Rectal smooth muscle tissue (tissue), 1 donor: ENCODE results near the gene SEMA6A.
A peak's percentile ranks its signal among the peaks of the same experiment; 100 is the strongest.

Experiments used
- H3K27ac ChIP-seq: one replicate; pipeline ENCODE4 v1.7.0; 2013; ENCODE audit warnings: low read depth, low read length, inconsistent platforms
- H3K27me3 ChIP-seq: one replicate; pipeline ENCODE4 v1.7.0; 2013; ENCODE audit warnings: low read length; ENCODE audit not compliant: control insufficient read depth, insufficient read depth
- H3K36me3 ChIP-seq: one replicate; pipeline ENCODE4 v1.7.0; 2013; ENCODE audit warnings: low read length; ENCODE audit not compliant: control insufficient read depth, insufficient read depth
- H3K4me1 ChIP-seq: one replicate; pipeline ENCODE4 v1.7.0; 2013; ENCODE audit warnings: low read length; ENCODE audit not compliant: control insufficient read depth, insufficient read depth
- H3K4me3 ChIP-seq: one replicate; pipeline ENCODE4 v1.7.0; 2013; ENCODE audit warnings: low read length
- H3K9ac ChIP-seq: one replicate; pipeline ENCODE4 v1.7.0; 2013; ENCODE audit warnings: low read length

The SEMA6A gene

DNA sequence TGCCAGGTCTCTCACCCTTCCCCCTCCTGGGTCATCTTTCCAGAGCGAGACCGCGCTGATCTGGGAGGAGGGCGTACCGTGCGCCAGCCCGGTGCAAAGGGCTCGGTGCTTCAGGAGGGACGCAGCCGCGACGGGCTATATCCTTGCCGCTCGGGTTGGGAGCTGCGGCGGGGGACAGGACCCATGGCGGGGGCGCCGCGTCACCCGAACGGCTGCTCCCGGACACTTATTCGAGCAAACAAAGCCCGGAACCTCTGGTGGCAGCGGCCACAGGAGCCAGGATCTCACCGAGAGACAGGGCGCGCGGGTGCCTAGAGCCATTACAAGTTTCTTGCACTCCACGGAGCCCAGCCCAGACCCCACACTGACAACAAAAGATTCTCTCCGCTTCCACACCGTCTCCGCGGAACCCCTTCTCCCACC is 1.3 kb downstream of the SEMA6A start:
- Histone ChIP-seq H3K36me3 (no peaks in the 10 kb centered on the region), H3K4me3 (peak overlapping the region; percentile 77), H3K9ac (peak overlapping the region; percentile 46), H3K4me1 (peaks cover 2% of the 10 kb centered on the region), H3K27me3 (peaks cover 4% of the 10 kb centered on the region), H3K27ac (peak overlapping the region; percentile 72)

DNA sequence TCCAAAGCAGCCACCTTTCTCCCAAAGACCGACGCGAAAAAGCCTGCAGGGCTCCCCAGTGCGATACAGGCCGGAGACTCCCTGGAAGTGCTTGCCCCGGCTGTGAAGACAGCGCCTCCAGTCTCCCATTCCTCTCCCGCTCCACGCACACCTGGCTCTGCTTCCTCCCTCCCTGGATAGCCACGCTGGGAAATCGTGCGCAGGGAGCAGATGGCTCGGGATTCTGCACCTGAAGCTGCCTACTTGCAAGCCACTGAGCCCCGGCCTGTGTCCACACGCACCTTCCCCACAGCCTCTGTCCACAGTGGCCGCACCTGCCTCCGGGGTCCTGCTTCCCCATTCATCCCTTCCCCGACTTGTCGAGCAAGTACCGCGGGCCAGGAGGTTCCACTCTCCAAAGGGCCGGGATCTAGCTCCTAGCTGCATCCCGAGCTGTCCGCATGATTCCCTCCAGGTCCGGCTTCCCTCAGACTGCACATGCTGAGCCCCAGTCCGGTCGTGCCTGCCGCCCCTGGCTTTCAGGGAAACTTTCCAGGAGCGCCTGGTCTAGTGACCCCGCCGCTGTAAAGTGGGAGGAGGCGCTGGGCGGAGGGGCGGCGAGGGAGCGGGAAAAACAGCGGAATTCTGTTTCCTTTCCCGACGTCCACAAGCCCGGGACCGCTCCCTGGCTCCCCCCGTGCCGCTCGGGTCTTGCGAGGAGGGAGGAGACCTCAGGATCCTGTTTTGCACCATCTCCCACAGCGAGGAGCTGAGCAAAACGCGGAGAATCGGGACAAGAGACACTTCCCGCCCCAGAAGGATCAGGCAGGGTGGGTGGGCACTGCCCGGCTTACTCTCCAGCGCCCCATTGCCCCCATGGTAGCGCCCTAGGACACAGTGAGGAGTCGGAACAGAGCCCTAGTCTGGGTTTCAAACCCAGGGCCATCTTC is 2.0 kb downstream of the SEMA6A start:
- Histone ChIP-seq H3K36me3 (no peaks in the 10 kb centered on the region), H3K9ac (peak overlapping the region; percentile 46), H3K4me1 (peaks cover 2% of the 10 kb centered on the region), H3K27me3 (peaks cover 4% of the 10 kb centered on the region), H3K4me3 (peak overlapping the region; percentile 77), H3K27ac (peak overlapping the region; percentile 72)

DNA sequence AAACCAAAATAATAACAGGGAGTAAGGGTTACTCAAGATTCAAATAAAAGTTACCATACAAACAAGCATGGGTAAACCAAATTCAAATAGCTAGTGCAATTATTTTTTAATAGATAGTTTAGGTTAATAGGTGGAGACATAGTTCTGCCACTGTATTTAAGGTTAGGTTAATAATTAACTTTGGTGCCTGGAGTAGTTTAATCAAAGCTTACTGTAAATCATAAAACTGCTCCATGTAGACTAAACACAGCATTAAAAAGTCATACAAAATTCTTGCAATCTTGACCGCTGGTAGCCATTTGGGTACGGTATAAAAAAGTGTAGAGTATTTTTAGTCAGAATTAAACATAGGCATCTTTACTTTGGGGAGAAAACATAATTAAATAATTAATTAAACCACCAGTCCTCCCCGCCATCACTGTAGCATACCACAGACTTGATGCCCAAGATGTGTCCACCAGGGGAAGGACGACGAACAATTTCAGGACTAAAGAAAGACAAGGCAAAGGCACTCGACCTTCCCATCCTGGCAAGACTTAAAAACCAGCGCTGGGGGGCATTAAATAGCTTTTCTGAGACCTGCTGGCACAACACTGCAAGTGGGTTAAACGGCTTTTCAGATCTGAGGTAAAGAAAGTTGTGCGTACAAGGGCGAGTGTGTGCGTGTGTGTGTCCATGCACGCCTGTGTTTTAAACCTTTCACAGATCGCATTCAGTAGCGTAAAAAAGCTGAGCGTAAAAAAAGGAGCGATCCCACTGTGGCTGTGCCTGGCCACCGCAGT is 2.9 kb downstream of the SEMA6A start:
- H3K9ac ChIP-seq: peak overlapping the region; percentile 46
- no peaks in the 10 kb centered on the region for H3K36me3 ChIP-seq
- H3K27me3 ChIP-seq: peaks cover 4% of the 10 kb centered on the region
- H3K4me1 ChIP-seq: peaks cover 2% of the 10 kb centered on the region
- H3K4me3 ChIP-seq: peak overlapping the region; percentile 77
- H3K27ac ChIP-seq: peak overlapping the region; percentile 21

DNA sequence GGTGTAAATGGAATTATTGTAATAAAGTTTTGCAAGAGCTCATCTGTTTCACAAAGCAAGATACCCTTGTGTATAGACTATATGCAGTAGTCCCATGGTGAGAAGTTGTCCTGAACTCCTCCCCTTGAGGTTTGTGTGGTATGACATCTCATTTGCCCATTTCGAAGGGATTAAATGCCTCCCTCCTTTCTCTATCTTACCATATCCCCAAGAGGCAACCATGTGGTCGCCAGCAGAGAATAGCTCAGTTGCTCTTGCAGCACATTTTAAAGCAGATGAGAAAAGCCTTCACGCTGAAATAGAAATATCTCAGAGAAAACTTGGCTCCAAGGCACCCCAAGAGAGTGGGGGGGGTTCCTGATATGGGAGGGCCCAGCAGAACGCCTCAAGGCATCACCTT is 4.6 kb downstream of the SEMA6A start:
- no peak overlapping the region for H3K27ac ChIP-seq
- peaks cover 4% of the 10 kb centered on the region for H3K27me3 ChIP-seq
- H3K4me3 ChIP-seq: no peak overlapping the region
- no peak overlapping the region for H3K9ac ChIP-seq
- H3K4me1 ChIP-seq: no peaks in the 10 kb centered on the region
- H3K36me3 ChIP-seq: no peaks in the 10 kb centered on the region

DNA sequence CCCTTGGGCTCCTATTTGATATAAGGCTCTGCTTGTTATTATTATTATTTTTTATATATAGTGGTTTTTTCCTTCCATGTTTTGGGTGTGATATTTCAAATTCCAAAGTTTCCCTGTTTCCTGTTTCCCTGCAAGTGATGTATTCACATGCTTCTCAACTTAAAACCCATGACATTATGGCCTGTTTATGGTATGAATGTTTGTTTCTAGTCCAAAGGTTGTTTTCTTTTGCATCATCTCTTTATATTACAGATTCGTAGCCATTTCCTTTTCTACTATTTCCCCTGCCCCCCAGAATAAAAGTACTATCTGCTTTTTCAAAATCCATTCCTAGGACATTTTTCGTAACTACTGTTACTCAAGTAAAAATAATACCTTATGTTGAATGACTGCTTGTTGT is 7.5 kb downstream of the SEMA6A start:
- Histone ChIP-seq H3K4me3 (no peak overlapping the region), H3K27me3 (no peaks in the 10 kb centered on the region), H3K27ac (no peak overlapping the region), H3K4me1 (no peaks in the 10 kb centered on the region), H3K9ac (no peak overlapping the region), H3K36me3 (no peaks in the 10 kb centered on the region)

DNA sequence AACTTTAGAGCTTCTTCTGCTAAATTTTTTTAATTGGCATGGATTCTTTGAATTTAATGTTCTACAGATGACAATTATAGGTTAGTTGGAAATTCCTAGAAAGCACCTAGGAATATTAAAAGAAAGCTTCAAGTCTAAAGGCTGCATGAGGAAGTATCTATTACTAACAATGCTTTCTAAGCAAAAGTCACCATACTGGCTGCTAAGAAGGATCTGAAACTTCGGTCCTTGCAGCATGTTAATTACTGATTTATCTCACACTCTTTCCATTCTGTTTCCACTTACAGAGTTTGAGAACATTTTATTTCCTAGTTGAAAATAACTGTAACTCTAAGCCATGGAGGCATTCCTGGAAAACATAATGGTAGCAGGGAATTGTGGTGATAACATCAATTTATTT is 8.4 kb downstream of the SEMA6A start:
- H3K4me1 ChIP-seq: no peaks in the 10 kb centered on the region
- no peak overlapping the region for H3K4me3 ChIP-seq
- no peaks in the 10 kb centered on the region for H3K36me3 ChIP-seq
- H3K27ac ChIP-seq: no peak overlapping the region
- H3K9ac ChIP-seq: no peak overlapping the region
- no peaks in the 10 kb centered on the region for H3K27me3 ChIP-seq

DNA sequence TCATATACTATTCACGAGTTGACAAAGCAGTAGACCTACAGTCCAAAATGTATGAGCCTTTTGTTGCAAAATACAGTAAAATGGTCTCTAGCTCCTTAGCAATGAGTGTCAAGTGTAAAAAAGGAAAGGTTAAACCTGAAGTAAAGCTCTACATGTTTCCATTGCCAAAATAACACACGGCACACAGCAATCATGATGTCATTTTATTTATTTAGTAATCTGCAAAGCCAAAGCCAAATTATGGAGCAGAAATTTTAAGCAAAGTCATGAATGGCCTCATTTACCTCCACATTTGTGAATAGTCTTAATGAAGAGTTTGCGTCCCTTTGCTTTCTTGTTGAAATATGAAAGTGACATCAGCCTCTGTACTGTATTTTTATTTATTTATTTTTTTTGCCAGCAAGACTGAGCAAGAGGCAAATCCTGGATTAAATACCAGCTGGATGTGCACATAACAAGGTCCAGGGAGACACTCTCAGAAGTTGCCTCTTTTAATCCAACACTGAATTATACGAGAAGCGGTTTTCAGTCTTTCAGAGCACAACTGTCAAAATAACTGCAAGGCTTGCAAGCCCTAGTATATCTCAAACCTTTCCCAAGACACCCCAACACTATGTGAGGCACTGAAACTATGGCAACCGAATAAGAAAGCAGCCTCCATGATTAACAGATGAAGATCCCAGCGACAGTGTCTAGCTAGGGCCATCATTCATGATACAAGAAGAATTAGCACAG is 9.7 kb downstream of the SEMA6A start:
- Histone ChIP-seq H3K9ac (no peak overlapping the region), H3K4me1 (no peaks in the 10 kb centered on the region), H3K27me3 (no peaks in the 10 kb centered on the region), H3K36me3 (no peaks in the 10 kb centered on the region), H3K4me3 (no peak overlapping the region), H3K27ac (no peak overlapping the region)

DNA sequence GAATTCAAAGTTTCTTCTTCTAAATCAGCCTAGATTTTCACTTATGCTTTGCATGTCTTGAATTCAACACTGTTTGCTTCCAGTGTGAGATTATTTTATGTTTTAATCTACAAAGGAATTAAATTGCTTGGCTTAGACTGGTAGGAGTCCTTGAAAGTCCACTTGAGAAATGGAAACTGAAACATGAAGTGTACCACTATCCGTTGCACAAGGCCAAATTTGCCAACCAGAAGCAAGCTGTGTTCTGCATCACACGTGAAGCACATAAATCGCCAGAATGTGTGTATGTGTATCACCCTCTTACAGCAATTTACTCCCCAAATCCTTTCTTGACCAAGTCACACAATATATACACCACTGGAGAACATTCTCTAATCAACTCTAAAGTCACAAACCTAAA is 10.3 kb downstream of the SEMA6A start:
- Histone ChIP-seq H3K27me3 (no peaks in the 10 kb centered on the region), H3K36me3 (no peaks in the 10 kb centered on the region), H3K9ac (no peak overlapping the region), H3K4me1 (no peaks in the 10 kb centered on the region), H3K27ac (no peak overlapping the region), H3K4me3 (no peak overlapping the region)

DNA sequence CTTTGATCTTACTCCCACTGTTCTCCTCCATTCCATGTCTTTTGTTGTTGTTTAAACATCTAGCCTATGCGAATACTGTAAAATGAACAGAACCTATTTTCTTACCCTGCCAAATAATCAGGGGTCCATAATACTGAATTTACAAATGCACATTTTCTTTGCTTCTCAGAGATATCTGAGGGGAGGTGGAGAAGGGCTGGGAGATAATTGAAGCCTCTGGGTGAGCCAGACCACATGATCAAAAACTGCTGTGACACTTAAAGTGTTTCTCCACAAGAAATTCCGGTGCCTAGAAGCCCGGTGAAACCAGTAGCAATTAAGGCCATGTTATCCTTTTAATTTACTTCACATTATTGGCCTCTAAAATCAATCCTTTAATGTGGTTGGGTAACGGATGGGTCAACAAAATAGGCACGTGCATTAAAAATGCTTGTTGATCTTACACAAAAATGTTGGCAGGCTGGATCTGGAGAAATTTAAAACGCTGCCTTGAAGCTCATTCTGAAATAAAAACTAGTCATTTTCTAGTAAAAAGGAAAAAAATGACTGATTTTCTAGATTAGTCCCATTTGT is 10.8 kb downstream of the SEMA6A start:
- Histone ChIP-seq H3K9ac (no peak overlapping the region), H3K36me3 (no peaks in the 10 kb centered on the region), H3K4me1 (no peaks in the 10 kb centered on the region), H3K27me3 (no peaks in the 10 kb centered on the region), H3K4me3 (no peak overlapping the region), H3K27ac (no peak overlapping the region)

GRCh38 chr5:116562669-116563068 is 12.0 kb downstream of the SEMA6A start:
- Histone ChIP-seq H3K27ac (no peak overlapping the region), H3K4me3 (no peak overlapping the region), H3K4me1 (no peaks in the 10 kb centered on the region), H3K36me3 (no peaks in the 10 kb centered on the region), H3K9ac (no peak overlapping the region), H3K27me3 (no peaks in the 10 kb centered on the region)

DNA sequence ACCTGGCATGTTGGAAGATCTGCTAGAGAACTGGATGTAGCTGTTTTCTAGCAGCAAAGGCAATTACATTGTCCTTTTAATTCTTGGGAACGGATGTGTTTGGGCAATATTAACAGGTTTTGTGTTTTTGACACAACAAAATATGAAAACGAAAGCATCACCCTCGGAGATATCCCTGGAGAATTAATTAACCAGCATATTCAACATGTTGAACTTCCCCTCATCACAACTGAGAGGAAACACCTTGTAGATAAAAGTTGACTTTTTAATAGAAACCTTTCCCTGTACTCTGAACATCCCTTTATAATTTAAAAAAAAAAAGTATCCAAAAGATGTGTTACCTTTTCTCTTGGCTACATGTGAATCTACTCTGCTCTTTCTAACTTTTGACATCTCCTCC is 13.0 kb downstream of the SEMA6A start:
- H3K9ac ChIP-seq: no peak overlapping the region
- H3K36me3 ChIP-seq: no peaks in the 10 kb centered on the region
- H3K4me1 ChIP-seq: no peaks in the 10 kb centered on the region
- H3K27me3 ChIP-seq: no peaks in the 10 kb centered on the region
- no peak overlapping the region for H3K4me3 ChIP-seq
- H3K27ac ChIP-seq: no peak overlapping the region

DNA sequence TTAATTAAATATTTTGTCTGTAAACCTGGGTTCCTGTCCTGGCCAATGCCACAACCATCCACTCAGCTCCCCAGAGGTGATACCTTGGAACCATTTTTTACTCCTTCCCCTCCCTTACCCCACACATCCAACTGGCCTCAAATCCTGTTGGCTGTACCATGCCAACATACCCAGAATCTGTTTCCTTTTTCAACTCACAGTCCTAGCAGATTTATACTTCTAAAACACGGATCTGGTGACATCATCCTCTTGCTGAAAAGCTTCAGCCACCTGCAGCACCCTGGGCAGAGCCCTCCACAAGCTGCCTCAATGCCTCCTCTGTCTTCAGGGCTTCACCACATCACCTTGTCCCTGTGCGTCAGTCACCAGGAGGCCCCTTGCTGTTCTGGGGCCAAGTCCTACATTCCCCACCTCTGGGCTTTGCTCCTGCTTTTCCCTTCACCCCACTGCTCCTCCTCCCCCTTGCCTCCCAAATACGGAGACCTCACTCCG is 14.9 kb downstream of the SEMA6A start:
- H3K4me1 ChIP-seq: no peaks in the 10 kb centered on the region

More for the DNA sequence above, 14.9 kb downstream of the SEMA6A start:
- no peaks in the 10 kb centered on the region for H3K36me3 ChIP-seq
- no peak overlapping the region for H3K27ac ChIP-seq
- no peak overlapping the region for H3K4me3 ChIP-seq
- H3K9ac ChIP-seq: no peak overlapping the region
- H3K27me3 ChIP-seq: no peaks in the 10 kb centered on the region
